Panc1 (cell line): ENCODE measurements around the gene HTATIP2. TPM values are rescaled to one million over a fixed set of nuclear protein-coding genes. Genes with fewer than 3 reads are reported as not detected.

Experiments
- ATAC-seq: fragments of 200-7000 bp; cut with Tn5 transposase; 2 replicates; pipeline ENCODE4 v1.9.1; 2020; ENCODE audit warnings: mild to moderate bottlenecking, moderate library complexity
- BruUV-seq: library from RNA; stranded (reverse); fragments of 400-500 nt; replicated peaks from 2 replicates; lab custom pipeline; 2021; lab: Mats Ljungman, UMichigan
- CTCF ChIA-PET: fragments of 300-600 bp; sonication (Branson Sonifier 250); formaldehyde crosslinking; loops from one replicate; lab custom pipeline; 2022; ENCODE audit warnings: antibody characterized with exemption; lab: Charles Lee
- POLR2A ChIA-PET: fragments of 300-600 bp; sonication (Branson Sonifier 250); formaldehyde crosslinking; loops from one replicate; lab custom pipeline; 2022; ENCODE audit warnings: antibody characterized with exemption; lab: Charles Lee
- DNase-seq: peaks from one replicate; pipeline ENCODE4 v3.0.0-alpha.2; 2010; ENCODE audit warnings: low read depth, low spot score
- H3K27ac ChIP-seq: 2 replicates; pipeline ENCODE4 v1.5.1; 2011; ENCODE audit warnings: mild to moderate bottlenecking, low read length, inconsistent platforms
- H3K27me3 ChIP-seq: fragments of 200-500 bp; sonication (Bioruptor generic); 2 replicates; pipeline ENCODE4 v1.6.0; 2014; ENCODE audit warnings: low read length, inconsistent platforms; ENCODE audit not compliant: control insufficient read depth, insufficient read depth
- H3K36me3 ChIP-seq: fragments of 200-500 bp; sonication (Bioruptor generic); 2 replicates; pipeline ENCODE4 v1.5.1; 2014; ENCODE audit warnings: inconsistent platforms, mild to moderate bottlenecking, low read length, moderate library complexity; ENCODE audit not compliant: control insufficient read depth, insufficient read depth
- H3K4me1 ChIP-seq: 2 replicates; pipeline ENCODE4 v1.5.1; 2011; ENCODE audit warnings: inconsistent platforms, mild to moderate bottlenecking, low read length, moderate library complexity; ENCODE audit not compliant: control insufficient read depth, insufficient read depth
- H3K4me3 ChIP-seq, 2 experiments: 2 replicates each; pipeline ENCODE4 v1.5.1; 2011 to 2012; ENCODE audit warnings: low read depth in 2 of 2, low read length in 2 of 2, mild to moderate bottlenecking in 2 of 2, inconsistent platforms in 1 of 2, moderate library complexity in 1 of 2
- H3K9me3 ChIP-seq: fragments of 200-500 bp; sonication (Bioruptor generic); 2 replicates; pipeline ENCODE4 v1.5.1; 2014; ENCODE audit warnings: low read depth, mild to moderate bottlenecking, inconsistent platforms, low read length, moderate library complexity; ENCODE audit not compliant: control insufficient read depth, insufficient read depth
- POLR2AphosphoS5 ChIP-seq: IDR thresholded peaks from 2 replicates; pipeline ENCODE4 v1.6.1; 2012; ENCODE audit warnings: mild to moderate bottlenecking, low read depth, low read length, moderate library complexity
- SIN3A ChIP-seq: IDR thresholded peaks from 2 replicates; pipeline ENCODE4 v1.6.1; 2012; ENCODE audit warnings: low read depth, mild to moderate bottlenecking, low read length, moderate library complexity, borderline replicate concordance; ENCODE audit not compliant: insufficient read depth
- TCF7L2 ChIP-seq: IDR thresholded peaks from 2 replicates; pipeline ENCODE4 v1.6.1; 2011; ENCODE audit warnings: mild to moderate bottlenecking, low read depth, low read length, inconsistent platforms
- in situ Hi-C: cut with HindIII; loops from 2 replicates; pipeline ENCODE4 v1.10.0; 2016; ENCODE audit warnings: low sequenced_read_pairs, low pct_unique_long_range_greater_than_20kb
- intact Hi-C: fragments of 100-400 bp; cut with micrococcal nuclease; formaldehyde crosslinking; loops from one replicate; pipeline ENCODE4 v1.10.0; 2022; ENCODE audit not compliant: unreplicated experiment
- total RNA-seq: library from RNA; stranded (reverse); gene quantifications from one replicate; pipeline ENCODE4 v1.2.1, GENCODE V29; 2021; ENCODE audit not compliant: unreplicated experiment
- TF ChIP-seq, protein P1 (sequence below), 2 experiments: IDR thresholded peaks; 2 replicates each; pipeline ENCODE4 v1.6.1; 2011 to 2012; ENCODE audit warnings: low read depth in 2 of 2, control low read depth in 1 of 2, low read length in 1 of 2, mild to moderate bottlenecking in 1 of 2, moderate library complexity in 1 of 2; ENCODE audit not compliant: insufficient read depth in 1 of 2
- TF ChIP-seq, protein P2 (sequence below): fragments of 450-650 bp; IDR thresholded peaks from 2 replicates; pipeline ENCODE4 v1.5.1; 2017; ENCODE audit warnings: mild to moderate bottlenecking

HTATIP2 gene
- total RNA-seq, 1 experiment from 2014 or later, result 68.9 TPM

DNA sequence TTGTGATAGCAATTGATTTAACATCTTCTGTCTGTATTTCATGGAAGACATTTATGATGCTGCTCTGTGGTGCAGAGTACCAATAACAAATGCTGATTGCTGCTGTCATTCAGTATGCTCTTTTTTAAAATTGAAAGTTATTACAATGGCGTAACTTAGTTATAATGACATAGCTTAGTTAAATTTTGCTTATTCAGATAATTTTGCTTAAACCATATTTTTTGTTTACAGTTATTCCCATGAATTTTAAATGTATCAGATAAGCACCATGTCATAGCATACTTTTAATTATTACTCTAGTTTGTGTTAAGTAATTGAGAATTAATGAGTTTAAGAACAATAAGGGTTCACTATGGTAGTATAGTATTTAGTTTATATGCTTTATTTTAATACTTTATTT lies 39.5 kb downstream of the HTATIP2 start:
- Histone ChIP-seq H3K27me3 (no peaks in the 10 kb centered on the region), H3K4me1 (no peaks in the 10 kb centered on the region), H3K27ac (no peak overlapping the region), H3K4me3 (no peak overlapping the region), H3K36me3 (peaks cover 45% of the 10 kb centered on the region), H3K9me3 (no peaks in the 10 kb centered on the region)
- intact Hi-C loops (no loop called here), in situ Hi-C loops (no loop called here)
- ChIA-PET POLR2A (no interaction called here), CTCF (no interaction called here)
- ATAC-seq, result no peak
- DNase-seq, result no peak
- no peak for TF ChIP-seq SIN3A
- TF ChIP-seq, protein P1, sequence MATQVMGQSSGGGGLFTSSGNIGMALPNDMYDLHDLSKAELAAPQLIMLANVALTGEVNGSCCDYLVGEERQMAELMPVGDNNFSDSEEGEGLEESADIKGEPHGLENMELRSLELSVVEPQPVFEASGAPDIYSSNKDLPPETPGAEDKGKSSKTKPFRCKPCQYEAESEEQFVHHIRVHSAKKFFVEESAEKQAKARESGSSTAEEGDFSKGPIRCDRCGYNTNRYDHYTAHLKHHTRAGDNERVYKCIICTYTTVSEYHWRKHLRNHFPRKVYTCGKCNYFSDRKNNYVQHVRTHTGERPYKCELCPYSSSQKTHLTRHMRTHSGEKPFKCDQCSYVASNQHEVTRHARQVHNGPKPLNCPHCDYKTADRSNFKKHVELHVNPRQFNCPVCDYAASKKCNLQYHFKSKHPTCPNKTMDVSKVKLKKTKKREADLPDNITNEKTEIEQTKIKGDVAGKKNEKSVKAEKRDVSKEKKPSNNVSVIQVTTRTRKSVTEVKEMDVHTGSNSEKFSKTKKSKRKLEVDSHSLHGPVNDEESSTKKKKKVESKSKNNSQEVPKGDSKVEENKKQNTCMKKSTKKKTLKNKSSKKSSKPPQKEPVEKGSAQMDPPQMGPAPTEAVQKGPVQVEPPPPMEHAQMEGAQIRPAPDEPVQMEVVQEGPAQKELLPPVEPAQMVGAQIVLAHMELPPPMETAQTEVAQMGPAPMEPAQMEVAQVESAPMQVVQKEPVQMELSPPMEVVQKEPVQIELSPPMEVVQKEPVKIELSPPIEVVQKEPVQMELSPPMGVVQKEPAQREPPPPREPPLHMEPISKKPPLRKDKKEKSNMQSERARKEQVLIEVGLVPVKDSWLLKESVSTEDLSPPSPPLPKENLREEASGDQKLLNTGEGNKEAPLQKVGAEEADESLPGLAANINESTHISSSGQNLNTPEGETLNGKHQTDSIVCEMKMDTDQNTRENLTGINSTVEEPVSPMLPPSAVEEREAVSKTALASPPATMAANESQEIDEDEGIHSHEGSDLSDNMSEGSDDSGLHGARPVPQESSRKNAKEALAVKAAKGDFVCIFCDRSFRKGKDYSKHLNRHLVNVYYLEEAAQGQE (IDR thresholded peaks at IDR 0.05; ENCODE audit: insufficient read depth in 1 of 2, low read depth in 2 of 2, low read length in 1 of 2), result no peak
- TF ChIP-seq TCF7L2, result no peak
- TF ChIP-seq, protein P2, sequence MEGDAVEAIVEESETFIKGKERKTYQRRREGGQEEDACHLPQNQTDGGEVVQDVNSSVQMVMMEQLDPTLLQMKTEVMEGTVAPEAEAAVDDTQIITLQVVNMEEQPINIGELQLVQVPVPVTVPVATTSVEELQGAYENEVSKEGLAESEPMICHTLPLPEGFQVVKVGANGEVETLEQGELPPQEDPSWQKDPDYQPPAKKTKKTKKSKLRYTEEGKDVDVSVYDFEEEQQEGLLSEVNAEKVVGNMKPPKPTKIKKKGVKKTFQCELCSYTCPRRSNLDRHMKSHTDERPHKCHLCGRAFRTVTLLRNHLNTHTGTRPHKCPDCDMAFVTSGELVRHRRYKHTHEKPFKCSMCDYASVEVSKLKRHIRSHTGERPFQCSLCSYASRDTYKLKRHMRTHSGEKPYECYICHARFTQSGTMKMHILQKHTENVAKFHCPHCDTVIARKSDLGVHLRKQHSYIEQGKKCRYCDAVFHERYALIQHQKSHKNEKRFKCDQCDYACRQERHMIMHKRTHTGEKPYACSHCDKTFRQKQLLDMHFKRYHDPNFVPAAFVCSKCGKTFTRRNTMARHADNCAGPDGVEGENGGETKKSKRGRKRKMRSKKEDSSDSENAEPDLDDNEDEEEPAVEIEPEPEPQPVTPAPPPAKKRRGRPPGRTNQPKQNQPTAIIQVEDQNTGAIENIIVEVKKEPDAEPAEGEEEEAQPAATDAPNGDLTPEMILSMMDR, result no peak
- TF ChIP-seq POLR2AphosphoS5, result no peak
- no TSS peak for BruUV-seq

DNA sequence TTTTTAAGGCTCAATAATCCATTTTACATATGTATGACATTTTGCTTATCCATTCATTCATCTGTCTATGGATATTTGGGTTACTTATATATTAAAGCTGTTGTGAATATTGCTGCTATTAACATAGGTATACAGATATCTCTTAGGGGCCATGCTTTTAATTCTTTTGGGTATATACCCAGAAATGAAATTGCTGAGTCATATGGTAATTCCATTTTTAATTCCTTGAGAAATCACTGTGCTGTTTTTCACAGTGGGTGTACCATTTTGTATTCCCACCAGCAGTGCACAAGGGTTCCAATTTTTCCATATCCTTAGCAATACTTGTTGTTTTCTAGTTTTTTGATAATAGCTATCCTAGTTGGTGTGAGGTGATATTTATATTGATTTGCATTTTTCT lies 43.0 kb downstream of the HTATIP2 start:
- no peaks in the 10 kb centered on the region for H3K4me1 ChIP-seq
- POLR2A ChIA-PET, result no interaction called here
- DNase-seq, result no peak
- CTCF ChIA-PET, result no interaction called here
- TF ChIP-seq, protein P1 (IDR thresholded peaks at IDR 0.05; ENCODE audit: insufficient read depth in 1 of 2, low read depth in 2 of 2, low read length in 1 of 2), result no peak
- TF ChIP-seq TCF7L2, result no peak
- TF ChIP-seq, protein P2, result no peak
- TF ChIP-seq POLR2AphosphoS5, result no peak
- TF ChIP-seq SIN3A, result no peak
- no peak overlapping the region for H3K27ac ChIP-seq
- H3K27me3 ChIP-seq, result no peaks in the 10 kb centered on the region
- H3K4me3 ChIP-seq, result no peak overlapping the region
- in situ Hi-C loops, result no loop called here
- peaks cover 42% of the 10 kb centered on the region for H3K36me3 ChIP-seq
- intact Hi-C loops, result no loop called here
- ATAC-seq, result no peak
- BruUV-seq, result no TSS peak
- H3K9me3 ChIP-seq, result no peaks in the 10 kb centered on the region
